NCI-H128 (cell line): Measurements from ENCODE around the gene CHRNB4.

Experiments
- DNase-seq: peaks from one replicate; lab custom pipeline; 2025; ENCODE audit not compliant: unreplicated experiment; lab: John Stamatoyannopoulos, UW

Gene CHRNB4

DNA sequence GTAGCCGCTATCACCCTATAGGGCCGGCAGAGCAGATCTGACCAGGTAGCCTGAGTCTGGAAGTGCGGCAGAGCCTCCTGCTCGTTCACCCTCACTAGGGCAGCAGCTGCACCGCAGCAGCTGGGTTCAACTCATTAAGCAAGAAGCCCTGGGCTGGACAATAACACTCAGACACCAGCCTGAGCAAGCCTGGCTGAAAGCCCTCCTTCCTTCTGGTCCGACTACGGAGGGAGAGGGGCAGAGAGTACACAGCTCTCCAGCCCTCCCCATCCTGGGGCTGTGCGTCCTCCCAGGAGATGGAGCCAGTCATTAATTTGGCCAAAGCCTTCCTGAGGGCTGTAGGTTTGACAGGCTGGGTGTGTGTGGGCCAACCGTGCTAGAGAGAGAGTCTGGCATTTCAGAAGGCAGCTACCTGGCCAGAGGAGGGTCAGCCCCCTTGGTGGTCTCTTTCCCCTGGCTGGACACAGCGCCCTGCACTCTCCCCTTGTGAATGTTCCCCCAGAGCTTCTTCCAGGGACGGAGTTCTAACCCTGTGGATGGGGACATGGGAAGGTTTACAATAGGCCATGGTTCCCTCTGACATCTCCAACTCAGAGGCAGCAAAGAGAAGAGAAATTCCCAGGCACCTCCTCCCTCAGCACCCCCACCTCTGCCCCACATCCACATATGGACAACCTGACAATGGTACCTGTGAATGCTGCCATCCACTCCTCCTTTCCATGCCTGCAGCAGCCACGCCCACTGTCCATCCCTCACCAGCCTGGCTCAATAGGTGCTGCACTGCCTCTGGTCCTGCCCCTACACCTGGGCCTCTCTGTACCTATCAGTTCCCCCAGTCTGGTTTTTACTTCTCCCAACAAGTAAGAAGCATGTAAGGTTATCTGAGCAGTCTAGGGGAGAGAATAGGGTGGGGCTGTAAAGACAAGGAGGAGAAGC is 6.5 kb downstream of the CHRNB4 start:
- DNase-seq, result no peak

GRCh38 chr15:78633348-78633747 is 7.7 kb downstream of the CHRNB4 start:
- DNase-seq, result no peak

- no peak for DNase-seq
These were observed 9.9 kb downstream of the CHRNB4 start for GRCh38 chr15:78630886-78631633.

- no peak for DNase-seq
These were observed 11.3 kb downstream of the CHRNB4 start for GRCh38 chr15:78629716-78630065.

DNA sequence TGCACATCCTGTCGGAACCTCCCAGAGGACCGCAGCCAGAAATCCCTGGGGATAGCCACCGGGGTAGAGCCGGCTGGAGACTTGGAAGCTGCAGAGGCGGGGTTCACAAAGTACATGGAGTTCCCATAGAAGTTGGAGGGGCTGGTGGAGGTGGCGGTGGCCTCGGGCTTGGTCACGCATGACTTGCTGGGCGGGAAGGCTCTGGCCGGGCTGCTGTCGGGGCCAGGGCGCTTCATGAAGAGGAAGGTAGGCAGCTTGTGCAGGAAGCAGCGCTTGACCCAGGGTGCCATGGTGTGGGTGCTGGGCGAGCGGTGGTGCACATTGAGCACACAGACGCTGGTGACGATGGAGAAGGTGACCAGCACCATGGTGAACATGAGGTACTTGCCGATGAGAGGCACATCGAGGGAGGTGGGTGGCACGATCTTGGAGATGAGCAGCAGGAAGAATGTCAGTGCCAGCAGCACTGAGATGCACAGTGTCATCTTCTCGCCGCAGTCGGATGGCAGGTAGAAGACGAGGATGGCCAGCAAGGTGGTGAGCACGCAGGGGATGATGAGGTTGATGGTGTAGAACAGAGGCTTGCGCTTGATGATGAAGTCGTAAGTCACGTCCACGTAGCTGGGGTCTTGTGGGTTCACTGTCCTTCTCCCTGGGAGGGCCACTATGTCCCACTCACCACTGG is 11.8 kb downstream of the CHRNB4 start:
- no peak for DNase-seq

- DNase-seq, result no peak
These were observed 12.8 kb downstream of the CHRNB4 start for GRCh38 chr15:78628227-78628626.

DNA sequence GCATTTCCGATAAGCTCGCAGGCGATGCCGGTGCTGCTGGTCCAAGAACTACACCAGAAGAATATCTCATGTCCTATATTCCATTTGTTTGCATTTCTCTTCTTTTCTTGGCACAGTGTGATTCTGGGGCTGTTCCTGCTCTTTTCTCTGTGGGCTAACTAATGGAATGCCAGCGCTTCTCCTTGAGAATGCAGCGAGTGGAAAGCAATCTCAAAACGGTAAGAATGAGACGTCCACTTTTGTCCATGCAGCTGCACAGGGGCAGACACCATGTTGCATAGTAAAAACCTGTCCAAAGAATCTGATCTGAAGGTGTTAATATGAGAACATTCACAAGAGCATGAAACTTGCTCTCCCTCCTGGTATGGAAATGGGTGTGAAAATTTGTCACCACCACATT is 13.7 kb downstream of the CHRNB4 start:
- no peak for DNase-seq

- no peak for DNase-seq
These were observed 14.5 kb downstream of the CHRNB4 start for GRCh38 chr15:78626381-78626995.

DNA sequence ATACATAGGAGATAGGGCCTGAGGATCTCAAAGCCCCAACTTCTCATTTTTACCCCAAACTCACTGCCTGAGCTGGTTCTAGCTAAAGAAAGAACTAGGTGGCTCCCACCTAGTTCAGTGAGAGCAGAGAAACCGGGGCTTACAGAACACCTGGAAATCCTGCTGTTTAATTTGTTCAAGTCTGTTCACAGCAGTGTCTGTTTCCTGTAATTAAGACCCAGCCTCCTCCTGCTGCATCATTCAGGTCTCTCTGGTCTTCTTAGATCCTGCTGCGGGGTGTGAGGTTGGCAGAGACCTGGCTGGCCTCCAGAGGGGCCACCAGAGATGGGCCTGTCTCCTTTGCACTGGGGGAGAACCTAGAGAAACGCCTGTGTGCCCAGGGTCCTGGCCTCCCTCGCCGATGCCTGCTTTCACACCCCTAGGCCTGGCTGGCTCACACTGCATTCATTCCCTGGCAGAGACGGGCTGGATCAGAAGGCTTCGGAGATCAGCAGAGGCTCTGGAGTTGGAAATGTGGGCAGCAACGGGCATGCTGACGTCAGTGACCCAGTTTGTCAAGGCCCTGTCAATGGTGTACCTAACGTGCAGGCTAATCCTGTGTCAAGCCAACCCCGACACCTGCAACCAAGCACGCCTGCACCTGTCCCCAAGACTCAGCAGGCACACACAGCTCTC is 15.3 kb downstream of the CHRNB4 start:
- no peak for DNase-seq

DNA sequence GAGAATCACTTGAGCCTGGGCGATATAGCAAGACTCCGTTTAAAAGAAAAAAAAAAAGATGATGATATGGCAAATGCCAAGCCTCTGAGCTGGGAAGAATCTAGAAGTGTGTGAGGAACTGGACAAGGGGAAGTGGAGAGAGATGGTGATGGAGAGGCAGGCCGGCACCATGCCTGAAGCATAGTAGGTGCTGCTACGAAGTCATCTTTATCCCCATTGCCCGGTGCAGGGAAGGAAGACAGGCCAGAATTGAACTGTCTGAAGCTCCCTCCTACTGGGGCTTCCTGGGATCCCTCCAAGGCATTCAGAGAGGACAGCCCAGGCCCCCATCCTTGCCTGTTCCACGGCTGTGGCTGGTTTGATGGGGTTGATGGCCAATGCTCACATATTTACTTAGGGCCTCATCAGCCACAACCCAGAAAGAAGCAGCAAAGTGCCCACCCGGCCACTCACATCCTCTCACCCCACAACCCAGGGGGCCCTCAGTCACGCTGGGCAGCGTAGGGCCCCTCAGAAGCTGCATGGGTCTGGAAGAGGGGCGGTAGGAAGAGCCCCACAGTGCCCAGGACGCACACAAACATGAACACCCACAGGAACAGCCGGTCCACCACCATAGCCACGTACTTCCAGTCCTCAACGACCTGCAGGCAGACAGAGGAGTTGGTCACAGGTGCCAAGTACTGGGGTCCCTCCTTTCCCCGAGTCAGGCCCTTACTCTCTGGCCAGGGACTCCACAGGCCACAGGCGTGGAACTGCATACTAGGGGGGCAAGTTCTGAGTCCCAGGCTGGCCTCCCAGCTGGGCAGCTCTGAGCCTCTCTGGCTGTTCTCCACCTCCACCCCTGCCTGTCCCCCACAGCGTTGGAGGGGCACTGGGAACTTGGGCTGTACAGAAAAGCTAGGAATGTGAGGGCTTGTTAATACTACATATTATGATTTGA is 16.1 kb downstream of the CHRNB4 start:
- DNase-seq, result no peak

- DNase-seq, result no peak
These were observed 17.1 kb downstream of the CHRNB4 start for GRCh38 chr15:78623786-78624497.

- no peak for DNase-seq
These were observed 19.1 kb downstream of the CHRNB4 start for GRCh38 chr15:78621810-78622402.

GRCh38 chr15:78620527-78621421 is 20.2 kb downstream of the CHRNB4 start, which contains the start of gene CHRNA3:
Gene CHRNA3 (minus strand): TSS chr15:78620996. CDS start chr15:78620794, 202 bp downstream.
- no peak for DNase-seq

- no peak for DNase-seq
These were observed 20.9 kb downstream of the CHRNB4 start for GRCh38 chr15:78620021-78620526.

DNA sequence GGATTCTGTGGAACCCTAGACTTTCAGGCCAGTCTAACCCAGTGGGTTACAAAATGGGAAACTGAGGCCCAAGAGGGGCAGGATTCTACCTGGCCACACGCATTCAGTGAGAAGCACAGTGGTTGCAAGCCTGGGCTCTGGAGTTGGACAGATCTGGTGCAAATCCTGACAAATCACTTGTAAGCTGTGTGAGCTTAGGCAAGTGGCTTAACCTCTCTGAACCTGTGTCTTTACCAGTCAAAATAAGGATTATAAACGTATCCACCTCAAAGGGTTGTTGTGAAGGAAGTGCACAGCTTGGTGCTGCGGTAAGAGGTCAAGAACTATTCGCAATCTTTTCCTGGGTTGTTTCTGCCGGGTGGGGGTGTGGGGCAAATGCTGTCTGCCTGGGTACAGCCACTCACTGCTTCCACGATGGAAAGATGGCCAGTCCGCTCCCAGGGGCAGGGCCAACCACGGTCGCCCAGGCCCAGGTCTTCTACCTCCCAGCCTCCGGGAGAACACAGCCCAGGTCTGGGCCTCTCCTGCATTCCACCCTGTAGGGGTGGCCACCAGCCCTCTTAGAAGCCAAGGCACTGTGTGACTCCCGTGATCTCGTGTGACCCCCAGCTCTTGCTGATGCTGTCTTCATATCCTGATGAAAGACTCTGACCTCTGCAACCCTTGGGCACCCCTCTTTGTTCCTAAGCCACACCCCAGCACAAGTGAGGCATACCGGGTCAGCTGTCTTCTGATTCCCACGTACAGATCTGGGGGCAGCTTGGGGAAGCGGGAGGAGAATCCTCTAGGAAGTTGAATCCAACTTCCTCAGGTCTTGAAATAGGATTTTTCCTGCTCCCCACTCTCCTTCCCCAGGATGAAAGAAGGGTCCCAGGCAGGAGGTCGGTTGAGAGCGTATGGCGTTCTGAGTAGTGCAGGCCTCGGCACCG is 21.7 kb downstream of the CHRNB4 start:
- DNase-seq, result no peak

- DNase-seq, result no peak
These were observed 22.5 kb downstream of the CHRNB4 start for GRCh38 chr15:78618490-78618934.
